Measurements from ENCODE around the gene PGPEP1.

Gene PGPEP1

DNA sequence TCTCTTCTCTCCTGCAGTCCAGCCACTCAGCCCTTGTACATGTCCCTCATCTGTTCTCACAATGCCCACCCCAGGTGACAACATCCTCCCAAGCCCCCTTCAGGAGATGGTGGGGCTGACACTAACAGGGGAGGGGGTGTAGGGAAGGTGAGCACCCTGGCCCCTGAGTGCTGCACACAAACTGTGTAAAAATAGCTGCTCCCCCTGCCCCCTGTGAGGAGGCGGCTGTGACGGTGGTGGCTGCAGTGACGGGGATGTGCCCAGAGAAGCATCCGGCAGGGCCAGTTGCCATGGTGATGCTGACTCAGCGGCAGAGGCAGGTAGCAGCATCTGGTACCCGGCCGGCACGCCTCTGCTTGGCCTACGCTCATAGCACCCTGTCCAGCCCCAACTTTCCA lies 45.9 kb upstream of the PGPEP1 start:
- TF ChIP-seq, protein P1, sequence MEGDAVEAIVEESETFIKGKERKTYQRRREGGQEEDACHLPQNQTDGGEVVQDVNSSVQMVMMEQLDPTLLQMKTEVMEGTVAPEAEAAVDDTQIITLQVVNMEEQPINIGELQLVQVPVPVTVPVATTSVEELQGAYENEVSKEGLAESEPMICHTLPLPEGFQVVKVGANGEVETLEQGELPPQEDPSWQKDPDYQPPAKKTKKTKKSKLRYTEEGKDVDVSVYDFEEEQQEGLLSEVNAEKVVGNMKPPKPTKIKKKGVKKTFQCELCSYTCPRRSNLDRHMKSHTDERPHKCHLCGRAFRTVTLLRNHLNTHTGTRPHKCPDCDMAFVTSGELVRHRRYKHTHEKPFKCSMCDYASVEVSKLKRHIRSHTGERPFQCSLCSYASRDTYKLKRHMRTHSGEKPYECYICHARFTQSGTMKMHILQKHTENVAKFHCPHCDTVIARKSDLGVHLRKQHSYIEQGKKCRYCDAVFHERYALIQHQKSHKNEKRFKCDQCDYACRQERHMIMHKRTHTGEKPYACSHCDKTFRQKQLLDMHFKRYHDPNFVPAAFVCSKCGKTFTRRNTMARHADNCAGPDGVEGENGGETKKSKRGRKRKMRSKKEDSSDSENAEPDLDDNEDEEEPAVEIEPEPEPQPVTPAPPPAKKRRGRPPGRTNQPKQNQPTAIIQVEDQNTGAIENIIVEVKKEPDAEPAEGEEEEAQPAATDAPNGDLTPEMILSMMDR (conservative IDR thresholded peaks at IDR 0.05): no peak
- no peak for TF ChIP-seq ZFX (IDR thresholded peaks at IDR 0.05)
- H3K27ac ChIP-seq: peak overlapping the region; percentile 88; the same call in 1 of the 2 replicates

DNA sequence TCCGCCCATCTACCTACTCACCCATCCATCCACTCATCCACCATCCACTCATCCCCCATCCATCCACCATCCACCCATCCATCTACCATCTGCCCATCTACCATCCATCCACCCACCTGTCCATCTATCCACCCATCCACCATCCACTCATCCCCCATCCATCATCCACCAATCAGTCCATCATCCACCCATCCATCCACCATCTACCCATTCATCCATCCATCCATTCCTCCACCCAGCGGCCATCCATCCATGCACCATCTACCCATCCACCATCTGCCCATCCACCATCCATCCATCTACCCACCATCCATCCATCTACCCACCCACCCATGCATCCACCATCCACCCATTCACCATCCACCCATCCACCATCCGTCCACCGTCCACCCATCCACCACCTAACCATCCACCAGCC lies 45.4 kb upstream of the PGPEP1 start:
- H3K27ac ChIP-seq: no peak overlapping the region
- TF ChIP-seq ZFX (IDR thresholded peaks at IDR 0.05): no peak
- TF ChIP-seq, protein P1 (conservative IDR thresholded peaks at IDR 0.05): no peak

DNA sequence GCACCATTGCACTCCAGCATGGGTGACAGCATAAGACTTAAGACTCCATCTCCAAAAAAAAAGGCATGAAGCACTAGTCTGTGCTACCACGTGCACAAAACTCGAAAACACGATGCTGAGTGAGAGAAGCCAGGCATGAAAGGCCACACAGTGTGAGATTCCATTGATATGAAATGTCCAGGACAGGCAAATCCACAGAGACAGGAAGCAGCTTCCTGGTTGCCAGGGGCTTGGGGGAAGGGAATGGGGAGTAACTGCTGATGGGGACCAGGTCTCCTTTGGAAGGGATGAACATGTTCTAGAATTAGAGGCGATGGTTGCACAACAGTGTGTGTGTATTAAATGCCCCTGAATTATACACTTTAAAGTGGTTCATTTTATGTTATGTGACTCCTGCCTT lies 43.1 kb upstream of the PGPEP1 start:
- H3K27ac ChIP-seq: no peak overlapping the region
- TF ChIP-seq ZFX (IDR thresholded peaks at IDR 0.05): no peak
- TF ChIP-seq, protein P1 (conservative IDR thresholded peaks at IDR 0.05): no peak

DNA sequence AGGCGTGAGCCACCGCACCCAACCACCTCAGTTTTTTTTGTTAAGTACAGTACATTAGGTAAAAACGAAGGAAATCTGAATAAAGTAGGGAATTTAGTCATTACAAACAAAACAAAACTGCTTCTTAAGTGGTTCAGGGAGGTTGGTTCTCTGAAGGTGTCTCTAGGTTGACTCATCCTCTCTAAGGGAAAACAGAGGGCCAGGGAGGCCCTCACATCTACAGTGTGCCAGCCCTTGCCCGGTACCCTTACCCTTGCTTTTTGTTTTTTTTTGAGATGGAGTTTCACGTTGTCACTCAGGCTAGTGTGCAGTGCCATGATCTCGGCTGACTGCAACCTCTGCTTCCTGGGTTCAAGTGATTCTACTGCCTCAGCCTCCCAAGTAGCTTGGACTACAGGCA lies 41.8 kb upstream of the PGPEP1 start:
- TF ChIP-seq, protein P1 (conservative IDR thresholded peaks at IDR 0.05): no peak
- no peak for TF ChIP-seq ZFX (IDR thresholded peaks at IDR 0.05)
- no peak overlapping the region for H3K27ac ChIP-seq

DNA sequence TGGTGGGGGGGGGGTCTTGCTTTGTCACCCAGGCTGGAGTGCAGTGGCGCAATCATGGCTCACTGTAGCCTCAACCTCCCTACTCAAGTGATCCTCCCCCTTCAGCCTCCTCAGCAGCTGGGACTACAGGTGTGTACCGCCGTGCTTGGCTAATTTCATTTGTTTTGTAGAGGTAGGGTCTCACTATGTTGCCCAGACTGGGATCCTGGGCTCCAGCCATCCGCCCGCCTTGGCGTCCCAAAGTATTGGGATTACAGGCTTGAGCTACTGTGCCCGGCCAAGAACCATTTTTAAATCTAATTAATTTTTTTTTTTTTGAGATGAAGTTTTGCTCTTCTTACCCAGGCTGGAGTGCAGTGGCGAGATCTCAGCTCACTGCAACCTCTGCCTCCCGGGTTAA lies 40.7 kb upstream of the PGPEP1 start:
- no peak overlapping the region for H3K27ac ChIP-seq
- no peak for TF ChIP-seq ZFX (IDR thresholded peaks at IDR 0.05)
- TF ChIP-seq, protein P1 (conservative IDR thresholded peaks at IDR 0.05): no peak

DNA sequence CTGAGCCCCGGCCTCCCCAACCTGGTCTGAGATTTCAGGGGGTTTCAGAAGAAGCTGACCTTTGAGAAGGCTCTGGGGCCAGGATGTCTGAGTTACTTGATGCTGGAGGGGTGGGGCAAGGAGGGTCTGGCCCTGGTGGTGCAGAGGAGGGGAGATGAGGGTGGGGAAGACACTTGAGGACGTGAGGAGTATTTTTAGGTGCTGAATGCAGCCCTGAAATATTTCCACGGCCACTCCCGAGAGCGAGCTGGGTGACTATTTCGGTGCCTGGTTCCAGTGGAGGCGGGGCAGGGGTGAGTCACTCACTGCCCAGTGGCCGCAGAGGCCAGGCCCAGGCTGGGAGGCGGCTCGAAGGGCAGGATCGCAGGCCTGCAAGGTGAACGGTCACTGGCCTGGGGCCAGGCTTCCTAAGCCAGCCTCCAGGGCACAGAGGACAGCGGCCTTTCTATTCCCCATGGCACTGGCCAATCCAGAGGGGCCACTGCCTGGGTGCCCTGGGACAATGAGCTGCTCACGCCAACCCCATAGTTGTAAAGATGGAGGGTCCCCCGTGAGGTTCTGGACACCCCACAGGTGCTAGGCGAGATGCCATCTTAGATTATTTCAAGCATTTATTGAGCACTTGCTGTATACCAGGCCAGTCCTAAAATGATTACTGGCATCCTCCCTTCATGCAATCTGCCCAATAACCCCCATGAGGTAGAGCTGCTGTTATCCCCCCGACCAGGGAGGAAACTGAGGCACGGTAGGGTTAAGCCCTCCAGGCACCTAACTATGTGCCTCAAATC lies 39.3 kb upstream of the PGPEP1 start:
- H3K27ac ChIP-seq: no peak overlapping the region
- TF ChIP-seq, protein P1 (conservative IDR thresholded peaks at IDR 0.05): no peak
- no peak for TF ChIP-seq ZFX (IDR thresholded peaks at IDR 0.05)

DNA sequence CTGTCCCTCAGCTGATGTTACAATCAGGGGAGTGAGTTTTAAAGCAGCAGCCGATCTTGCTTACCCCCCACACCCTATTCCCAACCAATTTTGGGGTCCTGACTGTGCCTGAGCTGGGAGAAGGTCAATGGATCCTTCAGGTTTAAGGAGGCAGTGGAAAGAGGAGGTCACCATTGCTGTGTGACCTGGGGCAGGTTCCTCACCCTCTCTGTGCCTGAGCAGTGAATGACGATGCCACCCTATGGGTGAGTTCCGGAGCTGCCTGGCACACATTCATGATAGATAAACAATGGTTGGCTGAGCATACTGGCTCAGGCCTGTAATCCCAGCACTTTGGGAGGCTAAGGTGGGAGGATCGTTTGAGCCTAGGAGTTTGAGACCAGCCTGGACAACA lies 38.7 kb upstream of the PGPEP1 start:
- no peak overlapping the region for H3K27ac ChIP-seq
- TF ChIP-seq ZFX (IDR thresholded peaks at IDR 0.05): no peak
- TF ChIP-seq, protein P1 (conservative IDR thresholded peaks at IDR 0.05): no peak
